H9 (cell line): ENCODE results near the gene SMIM20. TPM values are rescaled to one million over a fixed set of nuclear protein-coding genes. Genes with fewer than 3 reads are reported as not detected.
A peak's percentile ranks its signal among the peaks of the same experiment; 100 is the strongest.

ENCODE experiments used
- DNase-seq: peaks from one replicate; pipeline ENCODE4 v3.0.0-alpha.2; 2017
- H2AFZ ChIP-seq: one replicate; pipeline ENCODE4 v1.6.1; 2013; ENCODE audit warnings: mild to moderate bottlenecking, low read length, control low read depth, moderate library complexity
- H2AK5ac ChIP-seq: 2 replicates; pipeline ENCODE4 v1.6.1; 2013; ENCODE audit warnings: low read length, control low read depth, mixed read lengths; ENCODE audit not compliant: insufficient read length
- H2BK120ac ChIP-seq: one replicate; pipeline ENCODE4 v1.6.1; 2013; ENCODE audit warnings: low read depth, mild to moderate bottlenecking, low read length, control low read depth, inconsistent platforms; ENCODE audit not compliant: poor library complexity, severe bottlenecking
- H2BK12ac ChIP-seq: 2 replicates; pipeline ENCODE4 v1.6.1; 2013; ENCODE audit warnings: low read length, control low read depth, mixed read lengths, low read depth; ENCODE audit not compliant: insufficient read length
- H2BK15ac ChIP-seq: 2 replicates; pipeline ENCODE4 v1.6.1; 2013; ENCODE audit warnings: low read depth, low read length, control low read depth
- H2BK20ac ChIP-seq: one replicate; pipeline ENCODE4 v1.6.1; 2013; ENCODE audit warnings: low read depth, mild to moderate bottlenecking, low read length, control low read depth, inconsistent platforms; ENCODE audit not compliant: poor library complexity, severe bottlenecking
- H2BK5ac ChIP-seq: 2 replicates; pipeline ENCODE4 v1.6.1; 2013; ENCODE audit warnings: low read length, control low read depth, mixed read lengths; ENCODE audit not compliant: insufficient read length
- H3K14ac ChIP-seq: 2 replicates; pipeline ENCODE4 v1.6.1; 2013; ENCODE audit warnings: low read length, control low read depth; ENCODE audit not compliant: insufficient read depth
- H3K18ac ChIP-seq: 2 replicates; pipeline ENCODE4 v1.6.1; 2013; ENCODE audit warnings: low read depth, mild to moderate bottlenecking, mixed read lengths, low read length, control low read depth; ENCODE audit not compliant: insufficient read length
- H3K23ac ChIP-seq: 2 replicates; pipeline ENCODE4 v1.6.1; 2013; ENCODE audit warnings: low read length, control low read depth, mixed read lengths, low read depth; ENCODE audit not compliant: insufficient read length
- H3K23me2 ChIP-seq: 2 replicates; pipeline ENCODE4 v1.6.1; 2013; ENCODE audit warnings: low read depth, mild to moderate bottlenecking, mixed read lengths, low read length, control low read depth; ENCODE audit not compliant: insufficient read length, poor library complexity, severe bottlenecking
- H3K27ac ChIP-seq: 2 replicates; pipeline ENCODE4 v1.5.1; 2013; ENCODE audit warnings: low read length, control low read depth, mixed read lengths, low read depth; ENCODE audit not compliant: insufficient read length
- H3K27me3 ChIP-seq: 2 replicates; pipeline ENCODE4 v1.6.1; 2013; ENCODE audit warnings: low read length, control low read depth, inconsistent platforms; ENCODE audit not compliant: insufficient read depth
- H3K4ac ChIP-seq: 2 replicates; pipeline ENCODE4 v1.6.1; 2013; ENCODE audit warnings: low read depth, mild to moderate bottlenecking, control low read depth, inconsistent platforms, low read length, moderate library complexity
- H3K4me1 ChIP-seq: 2 replicates; pipeline ENCODE4 v1.6.1; 2013; ENCODE audit warnings: low read length, control low read depth, inconsistent platforms; ENCODE audit not compliant: insufficient read depth
- H3K4me2 ChIP-seq: 2 replicates; pipeline ENCODE4 v1.6.1; 2013; ENCODE audit warnings: low read length, control low read depth, mixed read lengths; ENCODE audit not compliant: insufficient read length, insufficient read depth
- H3K56ac ChIP-seq: 2 replicates; pipeline ENCODE4 v1.6.1; 2013; ENCODE audit warnings: low read depth, mild to moderate bottlenecking, mixed read lengths, low read length, control low read depth; ENCODE audit not compliant: insufficient read length
- H3K79me1 ChIP-seq: 2 replicates; pipeline ENCODE4 v1.6.1; 2013; ENCODE audit warnings: low read depth, mild to moderate bottlenecking, moderate library complexity, low read length, control low read depth, inconsistent platforms; ENCODE audit not compliant: insufficient read depth, poor library complexity, severe bottlenecking
- H3K79me2 ChIP-seq: 2 replicates; pipeline ENCODE4 v1.6.1; 2013; ENCODE audit warnings: low read length, control low read depth, inconsistent platforms; ENCODE audit not compliant: insufficient read depth
- H3K9ac ChIP-seq: 2 replicates; pipeline ENCODE4 v1.6.1; 2013; ENCODE audit warnings: low read length, control low read depth, mixed read lengths; ENCODE audit not compliant: insufficient read length; ENCODE audit errors: extremely low read depth
- H3K9me3 ChIP-seq: one replicate; pipeline ENCODE4 v1.6.1; 2013; ENCODE audit warnings: low read depth, low read length, inconsistent platforms; ENCODE audit not compliant: control insufficient read depth
- H3T11ph ChIP-seq: one replicate; pipeline ENCODE4 v1.6.1; 2013; ENCODE audit warnings: mild to moderate bottlenecking, low read length, control low read depth, inconsistent platforms
- H4K20me1 ChIP-seq: one replicate; pipeline ENCODE4 v1.6.1; 2013; ENCODE audit not compliant: control insufficient read depth, insufficient read length, insufficient read depth
- H4K5ac ChIP-seq: 2 replicates; pipeline ENCODE4 v1.6.1; 2013; ENCODE audit warnings: low read depth, mild to moderate bottlenecking, mixed read lengths, low read length, control low read depth; ENCODE audit not compliant: insufficient read length
- H4K8ac ChIP-seq: replicated peaks from 2 replicates; pipeline ENCODE4 v1.6.1; 2013; ENCODE audit warnings: low read length, control low read depth, mixed read lengths, low read depth; ENCODE audit not compliant: insufficient read length
- H4K91ac ChIP-seq: 2 replicates; pipeline ENCODE4 v1.6.1; 2013; ENCODE audit warnings: low read depth, mild to moderate bottlenecking, moderate library complexity, mixed read lengths, low read length, control low read depth; ENCODE audit not compliant: insufficient read length
- H3K27ac Mint-ChIP-seq, 3 experiments: 2 replicates in 2 of 3; 3 replicates in 1 of 3; pipeline ENCODE4 v1.8.0; 2020 to 2021; ENCODE audit warnings: mixed read lengths in 3 of 3, mild to moderate bottlenecking in 1 of 3, moderate library complexity in 1 of 3
- H3K27me3 Mint-ChIP-seq: 2 replicates; pipeline ENCODE4 v1.8.0; 2021; ENCODE audit warnings: low read depth, mild to moderate bottlenecking, moderate library complexity, mixed read lengths
- H3K36me3 Mint-ChIP-seq, 3 experiments: 2 replicates in 2 of 3; 3 replicates in 1 of 3; pipeline ENCODE4 v1.8.0; 2020 to 2021; ENCODE audit warnings: low read depth in 3 of 3, mixed read lengths in 3 of 3; ENCODE audit not compliant: insufficient read depth in 1 of 3
- H3K4me1 Mint-ChIP-seq, 2 experiments: 2 replicates each; pipeline ENCODE4 v1.8.0; 2020; ENCODE audit warnings: mixed read lengths in 2 of 2
- H3K4me3 Mint-ChIP-seq, 2 experiments: 2 replicates in 1 of 2; 3 replicates in 1 of 2; pipeline ENCODE4 v1.8.0; 2020 to 2021; ENCODE audit warnings: mild to moderate bottlenecking in 2 of 2, mixed read lengths in 2 of 2, moderate library complexity in 1 of 2
- H3K9me3 Mint-ChIP-seq, 2 experiments: 2 replicates in 1 of 2; 3 replicates in 1 of 2; pipeline ENCODE4 v1.8.0; 2020; ENCODE audit warnings: mild to moderate bottlenecking in 2 of 2, mixed read lengths in 2 of 2, moderate library complexity in 1 of 2
- WGBS: extraction: QIAGEN DNeasy Blood & Tissue Kit; methylation state at CpG from one replicate; pipeline ENCODE4 v1.1.7; 2013; ENCODE audit warnings: missing lambda C conversion rate, low lambda C conversion rate, mixed read lengths; ENCODE audit not compliant: insufficient read length; ENCODE audit errors: extremely low coverage; 5-methylcytosine and 5-hydroxymethylcytosine counted together
- total RNA-seq: library from RNA; stranded (reverse); gene quantifications from 2 replicates; pipeline ENCODE4 v1.2.1, GENCODE V29; 2021
- TF ChIP-seq, protein P1 (sequence below): fragments of 200-600 bp; sonication (generic); conservative IDR thresholded peaks from 3 replicates; pipeline ENCODE4 v1.8.0; 2021; ENCODE audit warnings: antibody characterized with exemption, mild to moderate bottlenecking

The SMIM20 gene
- total RNA-seq, 1 experiment from 2014 or later: 40.2 TPM

DNA sequence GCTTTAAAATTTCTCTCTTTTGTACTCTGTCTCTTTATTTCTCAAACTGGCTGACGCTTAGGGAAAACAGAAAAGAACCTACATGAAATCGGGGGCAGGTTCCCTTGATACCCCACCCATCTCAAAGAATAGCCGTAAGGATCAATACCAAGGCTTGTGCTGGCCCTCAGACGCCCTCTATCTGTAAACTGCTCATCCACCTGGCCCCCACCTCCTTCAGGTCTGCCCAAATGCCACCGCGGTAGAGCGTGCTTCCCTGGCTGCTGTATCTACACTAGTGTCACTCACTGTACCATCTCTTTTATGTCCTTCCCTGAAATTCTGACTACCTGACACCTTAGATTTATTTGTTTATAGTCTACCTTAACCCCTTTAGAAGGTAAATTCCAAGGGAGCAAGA is 62.8 kb downstream of the SMIM20 start:
- peaks cover 0 to 4% (median 0%) of the 10 kb centered on the region in 3 experiments; a peak in 2 of 7 replicates for H3K36me3 Mint-ChIP-seq
- Histone ChIP-seq H3K79me2 (no peaks in the 10 kb centered on the region), H3K4ac (no peak overlapping the region), H3K27me3 (no peaks in the 10 kb centered on the region), H3K4me2 (no peak overlapping the region), H3K23ac (no peak overlapping the region), H3T11ph (no peak overlapping the region), H4K91ac (no peak overlapping the region), H3K9me3 (no peaks in the 10 kb centered on the region), H3K23me2 (no peaks in the 10 kb centered on the region), H2BK15ac (no peak overlapping the region), H2AK5ac (no peak overlapping the region), H2BK20ac (no peak overlapping the region), H3K79me1 (no peaks in the 10 kb centered on the region), H3K9ac (no peak overlapping the region), H4K8ac (no peak overlapping the region), H3K27ac (no peak overlapping the region), H2AFZ (no peak overlapping the region), H2BK120ac (no peak overlapping the region), H4K5ac (no peak overlapping the region), H3K18ac (no peak overlapping the region), H4K20me1 (no peaks in the 10 kb centered on the region), H3K56ac (no peak overlapping the region), H2BK5ac (no peak overlapping the region), H3K14ac (no peak overlapping the region), H2BK12ac (no peak overlapping the region), H3K4me1 (peaks cover 5% of the 10 kb centered on the region; the same call in 1 of the 2 replicates)
- H3K4me3 Mint-ChIP-seq: no peak overlapping the region
- TF ChIP-seq, protein P1, sequence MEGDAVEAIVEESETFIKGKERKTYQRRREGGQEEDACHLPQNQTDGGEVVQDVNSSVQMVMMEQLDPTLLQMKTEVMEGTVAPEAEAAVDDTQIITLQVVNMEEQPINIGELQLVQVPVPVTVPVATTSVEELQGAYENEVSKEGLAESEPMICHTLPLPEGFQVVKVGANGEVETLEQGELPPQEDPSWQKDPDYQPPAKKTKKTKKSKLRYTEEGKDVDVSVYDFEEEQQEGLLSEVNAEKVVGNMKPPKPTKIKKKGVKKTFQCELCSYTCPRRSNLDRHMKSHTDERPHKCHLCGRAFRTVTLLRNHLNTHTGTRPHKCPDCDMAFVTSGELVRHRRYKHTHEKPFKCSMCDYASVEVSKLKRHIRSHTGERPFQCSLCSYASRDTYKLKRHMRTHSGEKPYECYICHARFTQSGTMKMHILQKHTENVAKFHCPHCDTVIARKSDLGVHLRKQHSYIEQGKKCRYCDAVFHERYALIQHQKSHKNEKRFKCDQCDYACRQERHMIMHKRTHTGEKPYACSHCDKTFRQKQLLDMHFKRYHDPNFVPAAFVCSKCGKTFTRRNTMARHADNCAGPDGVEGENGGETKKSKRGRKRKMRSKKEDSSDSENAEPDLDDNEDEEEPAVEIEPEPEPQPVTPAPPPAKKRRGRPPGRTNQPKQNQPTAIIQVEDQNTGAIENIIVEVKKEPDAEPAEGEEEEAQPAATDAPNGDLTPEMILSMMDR: peak; percentile 41; the same call in 2 of the 3 replicates
- no peak overlapping the region for H3K27ac Mint-ChIP-seq
- no peak for DNase-seq
- peaks cover 0 to 1% of the 10 kb centered on the region in 2 experiments; a peak in 1 of 5 replicates for H3K9me3 Mint-ChIP-seq
- no CpG with 5 or more reads among the region's 7 CpGs for WGBS
- H3K4me1 Mint-ChIP-seq: peaks cover 23 to 24% of the 10 kb centered on the region in 2 experiments
- H3K27me3 Mint-ChIP-seq: peaks cover 6% of the 10 kb centered on the region
